Fibroblast of pulmonary artery (primary cell): ENCODE results near the gene RBMS2.
A peak's percentile ranks its signal among the peaks of the same experiment; 100 is the strongest.

ENCODE experiments used
- DNase-seq: peaks from one replicate; pipeline ENCODE4 v3.0.0-alpha.2; 2010; ENCODE audit warnings: low read depth
- H3K4me3 ChIP-seq: replicated peaks from 2 replicates; pipeline ENCODE4 v1.5.1; 2011; ENCODE audit warnings: low read depth, mild to moderate bottlenecking, control low read depth, low read length, moderate library complexity
- CTCF ChIP-seq: IDR thresholded peaks from 2 replicates; pipeline ENCODE4 v1.5.1; 2011; ENCODE audit warnings: mild to moderate bottlenecking, control low read depth, low read length, inconsistent platforms; ENCODE audit errors: missing control alignments

Gene RBMS2

GRCh38 chr12:56521590-56522371 is at the start of gene RBMS2:
TSS of gene RBMS2 (plus strand) at chr12:56521820. CDS start at chr12:56522024, 204 bp downstream.
- no peak for TF ChIP-seq CTCF
- DNase-seq: peak; percentile 97
- H3K4me3 ChIP-seq: peak within 1 kb of the TSS; percentile 62

- no peak for TF ChIP-seq CTCF
- H3K4me3 ChIP-seq: no peak overlapping the region
These were observed 47.2 kb upstream of the RBMS2 start for GRCh38 chr12:56474389-56474788.

GRCh38 chr12:56476143-56476542 is 45.5 kb upstream of the RBMS2 start:
- no peak overlapping the region for H3K4me3 ChIP-seq
- no peak for DNase-seq
- no peak for TF ChIP-seq CTCF

More at GRCh38 chr12:56474389-56474788, 47.2 kb upstream of the RBMS2 start:
- no peak for DNase-seq

- DNase-seq: no peak
- no peak overlapping the region for H3K4me3 ChIP-seq
- no peak for TF ChIP-seq CTCF
These were observed 44.6 kb upstream of the RBMS2 start for GRCh38 chr12:56476972-56477432.

DNA sequence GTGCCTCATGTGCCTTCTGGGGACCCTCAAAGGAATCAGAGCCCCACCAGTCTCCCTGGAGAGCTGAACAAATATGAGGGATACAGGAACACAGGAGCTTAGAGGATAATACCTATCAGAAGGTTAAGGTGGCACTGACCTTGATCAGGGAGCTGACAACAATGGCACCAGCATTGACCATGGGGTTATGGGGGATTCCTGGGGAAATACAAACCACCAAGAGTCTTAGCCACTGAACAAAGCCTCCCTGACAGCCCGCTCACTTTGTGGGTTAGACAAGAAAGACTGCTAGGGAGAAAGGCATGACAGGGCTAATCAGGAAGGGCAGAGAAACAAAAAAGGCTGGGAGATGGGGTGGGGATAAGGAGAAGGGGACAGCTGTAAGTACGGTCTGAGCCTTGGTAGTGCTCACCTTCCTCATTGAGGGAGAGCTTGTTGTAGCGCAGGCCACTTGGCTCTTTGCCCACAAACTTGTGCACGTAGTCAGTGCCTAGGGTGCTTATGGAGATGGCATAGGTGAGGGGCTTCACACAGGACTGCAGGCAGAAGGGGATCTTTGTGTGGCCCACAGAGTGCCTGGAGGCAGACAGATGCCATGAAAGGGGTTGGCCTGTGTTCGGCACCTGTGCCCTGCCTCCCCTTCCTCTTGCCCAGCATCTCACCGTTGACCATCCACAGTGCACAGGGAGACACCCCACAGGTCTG is 43.9 kb upstream of the RBMS2 start:
- DNase-seq: no peak
- TF ChIP-seq CTCF: no peak
- H3K4me3 ChIP-seq: no peak overlapping the region

GRCh38 chr12:56479625-56480024 is 42.0 kb upstream of the RBMS2 start:
- H3K4me3 ChIP-seq: no peak overlapping the region
- no peak for DNase-seq
- TF ChIP-seq CTCF: no peak

DNA sequence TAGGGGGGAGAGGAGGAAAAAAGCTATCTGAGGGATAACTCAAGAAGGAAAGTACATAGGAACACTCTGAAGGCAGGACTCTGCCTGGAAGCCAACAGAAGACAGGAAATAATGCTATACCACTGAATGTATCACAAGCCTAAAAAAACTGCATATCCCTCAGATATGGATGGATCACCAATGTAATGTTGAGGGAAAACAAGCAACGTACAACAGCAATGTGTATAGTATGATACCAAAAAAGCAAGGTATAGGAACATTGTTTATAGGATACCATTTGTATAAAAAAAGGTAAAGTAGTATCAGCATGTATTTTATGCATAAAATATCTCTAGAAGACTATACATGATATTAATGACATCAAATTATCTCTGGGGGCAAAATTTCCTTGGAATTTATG is 37.1 kb upstream of the RBMS2 start:
- DNase-seq: no peak
- H3K4me3 ChIP-seq: no peak overlapping the region
- TF ChIP-seq CTCF: no peak
